GM19395 (cell line): ENCODE measurements around the gene XPNPEP2.

Experiments used
- ATAC-seq: cut with Tn5 transposase; IDR thresholded peaks from one replicate; pipeline ENCODE4 v1.9.1; 2021; ENCODE audit warnings: mild to moderate bottlenecking, moderate library complexity; ENCODE audit not compliant: unreplicated experiment

The XPNPEP2 gene

DNA sequence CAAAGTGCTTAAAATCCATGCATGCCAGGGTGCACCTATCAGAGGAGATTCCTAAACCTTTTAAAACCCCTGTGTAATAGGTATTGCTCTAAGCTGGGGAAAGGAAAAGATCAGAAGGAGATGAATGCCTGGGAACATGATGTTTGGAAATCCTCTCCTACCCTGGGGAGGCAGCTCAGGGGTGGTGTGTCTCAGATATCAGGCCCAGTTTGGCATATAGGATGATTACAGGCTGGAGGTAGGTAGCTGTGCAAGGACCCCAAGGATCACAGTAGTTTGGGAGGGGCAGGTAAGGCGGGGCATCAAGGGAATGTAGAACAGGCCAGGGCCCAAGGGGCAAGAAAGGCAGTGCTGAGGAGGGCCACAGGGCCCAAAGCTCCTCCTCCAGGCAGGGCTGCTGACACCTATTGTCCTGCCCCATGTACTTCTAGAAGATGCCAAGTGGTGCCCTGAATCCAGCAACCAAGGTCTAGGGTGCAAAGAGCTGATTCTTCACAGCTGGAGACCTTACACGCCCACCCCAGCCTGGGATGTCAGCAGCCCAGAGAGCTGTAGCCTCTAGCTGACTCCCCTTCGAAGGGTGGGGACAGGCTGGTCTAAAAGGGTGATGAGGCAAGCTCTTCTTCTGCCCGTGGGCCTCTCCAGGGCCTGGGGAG is 58.6 kb downstream of the XPNPEP2 start:
- ATAC-seq: no peak

DNA sequence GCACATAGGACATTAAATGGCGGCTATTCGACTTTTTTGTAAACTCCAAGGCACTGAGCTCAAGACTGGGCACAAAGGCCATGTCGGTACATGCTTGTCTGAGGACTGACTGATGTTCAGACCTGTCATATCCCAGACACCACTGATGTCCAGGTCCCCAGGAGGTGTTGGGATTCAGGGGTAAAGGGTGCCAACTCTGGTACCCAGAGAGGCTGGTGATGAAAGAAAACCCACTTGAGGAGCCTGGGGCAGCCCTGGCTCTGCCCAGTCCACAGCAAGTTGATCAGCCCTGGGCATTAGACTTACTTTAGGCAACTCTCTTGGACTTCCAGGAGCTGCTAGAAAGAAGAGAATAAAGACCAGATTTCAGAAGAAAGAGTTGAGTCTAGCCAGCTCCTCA is 59.7 kb downstream of the XPNPEP2 start:
- no peak for ATAC-seq

DNA sequence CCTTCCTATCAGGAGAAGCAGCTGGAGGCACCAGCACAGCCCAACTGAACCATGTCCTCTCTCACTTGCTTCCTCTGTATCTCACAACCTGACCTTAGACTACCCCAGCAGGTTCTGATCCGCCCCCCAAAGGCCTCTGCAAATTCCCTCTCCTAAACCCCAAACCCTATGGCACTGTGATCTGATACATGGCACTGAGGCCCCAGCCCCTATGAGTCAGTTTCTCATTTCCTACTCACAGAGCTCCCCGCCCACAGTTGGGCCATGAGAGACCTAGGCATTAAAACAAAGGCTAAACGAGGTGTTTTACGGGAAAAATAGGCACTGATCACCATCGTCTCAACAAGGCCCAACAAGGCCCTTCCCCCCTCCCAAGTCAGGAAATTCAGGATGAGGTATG is 60.1 kb downstream of the XPNPEP2 start:
- no peak for ATAC-seq

DNA sequence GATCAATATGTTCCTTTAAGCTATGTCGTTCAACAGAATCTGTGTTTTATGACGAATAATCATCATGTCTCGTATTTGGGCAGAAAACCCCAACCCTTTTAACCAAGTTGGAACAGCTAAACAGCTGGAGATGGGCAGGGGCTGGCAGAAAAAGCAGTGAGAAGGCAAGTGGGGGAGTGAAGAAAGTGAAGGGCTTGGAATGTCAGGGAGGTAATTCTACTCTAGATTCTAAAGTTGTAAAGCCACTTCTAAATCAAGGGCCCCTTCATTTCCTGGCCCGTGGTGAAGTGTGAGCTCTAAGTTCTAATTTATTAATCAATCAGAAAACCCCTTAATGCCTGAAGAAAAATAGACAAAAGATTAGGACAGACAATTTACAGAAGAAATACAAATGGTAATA is 61.4 kb downstream of the XPNPEP2 start:
- ATAC-seq: no peak

DNA sequence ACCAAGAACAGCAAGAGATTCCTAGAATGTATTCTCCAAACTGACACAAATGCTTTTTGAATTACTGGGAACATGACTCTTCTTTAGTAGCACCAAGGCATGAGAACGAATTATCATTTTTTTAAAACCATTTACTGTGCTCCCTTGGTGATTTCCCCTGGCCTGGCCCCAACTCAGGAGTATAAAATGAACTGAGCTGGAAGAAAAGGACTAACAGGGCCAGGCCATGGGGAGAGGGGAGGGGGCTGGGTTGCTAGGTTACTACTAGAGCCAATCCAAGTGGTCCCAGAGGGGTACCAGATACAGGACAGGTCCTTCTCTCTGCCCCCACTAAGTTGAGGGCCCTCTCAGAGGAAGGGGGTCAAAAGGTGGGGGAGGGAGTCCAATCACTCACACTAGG is 64.1 kb downstream of the XPNPEP2 start:
- no peak for ATAC-seq

- ATAC-seq: no peak
Measured at GRCh38 chrX:129804806-129805205, 66.0 kb downstream of the XPNPEP2 start.

DNA sequence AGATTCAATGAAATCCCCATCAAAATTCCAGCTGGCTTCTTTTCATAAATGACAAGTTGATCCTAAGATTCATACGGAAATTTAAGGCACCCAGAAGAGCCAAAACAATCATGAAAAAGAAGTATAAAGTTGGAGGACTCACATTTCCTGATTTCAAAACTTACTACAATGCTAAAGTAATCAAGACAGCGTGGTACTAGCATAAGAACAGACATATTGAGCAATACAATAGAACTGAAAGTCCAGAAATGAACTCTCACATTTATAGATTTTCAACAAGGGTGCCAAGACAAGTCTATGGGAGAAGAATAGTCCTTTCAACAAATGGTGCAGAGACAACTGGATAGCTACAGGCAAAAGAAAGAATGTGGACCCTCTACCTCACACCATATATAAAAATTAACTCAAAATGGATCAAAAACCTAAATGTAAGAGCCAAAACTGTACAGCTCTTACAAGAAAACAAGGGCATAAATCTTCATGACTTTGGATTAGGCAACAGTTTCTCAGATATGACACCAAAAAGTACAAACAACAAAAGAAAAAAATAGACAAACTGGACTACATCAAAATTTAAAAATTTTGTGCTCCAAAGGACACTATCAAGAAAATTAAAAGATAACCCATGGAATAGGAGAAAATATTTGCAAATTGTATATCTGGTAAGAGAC is 69.5 kb downstream of the XPNPEP2 start:
- no peak for ATAC-seq

GRCh38 chrX:129808829-129809796 is 70.3 kb downstream of the XPNPEP2 start:
- no peak for ATAC-seq

DNA sequence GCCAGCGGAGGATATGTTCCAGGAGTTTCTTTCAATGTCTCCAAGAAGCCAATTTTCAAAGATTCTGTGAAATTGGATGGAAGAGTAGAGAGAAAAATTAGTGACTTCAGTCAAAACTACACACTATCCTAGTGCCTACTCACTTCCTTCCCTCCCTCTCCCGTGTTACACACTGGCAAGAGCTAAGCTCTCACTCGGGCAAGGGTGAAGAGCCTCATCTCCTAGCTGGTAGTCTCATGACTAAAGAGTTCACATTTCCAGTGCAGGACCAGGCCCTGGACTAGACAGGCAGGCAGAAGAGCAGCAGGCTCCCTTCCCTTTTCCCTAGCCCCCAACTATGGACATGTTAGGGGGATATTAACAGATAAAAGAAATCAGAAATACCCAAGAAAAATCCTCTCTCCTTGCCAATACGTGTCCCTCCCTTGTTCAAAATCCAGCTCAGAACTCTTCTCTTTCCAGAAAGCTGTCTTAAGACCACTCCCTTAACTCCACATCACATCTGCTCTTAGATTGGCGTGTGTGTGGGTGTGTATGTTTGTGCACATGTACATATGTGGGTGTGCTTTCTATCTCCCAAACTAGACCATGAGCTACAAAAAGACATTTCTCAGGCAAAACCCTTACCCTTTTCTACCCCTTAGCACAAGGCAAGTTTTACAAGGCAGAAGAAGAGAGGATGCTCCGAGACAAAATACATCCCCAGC is 75.0 kb downstream of the XPNPEP2 start:
- ATAC-seq: no peak

GRCh38 chrX:129818123-129818522 is 79.3 kb downstream of the XPNPEP2 start:
- no peak for ATAC-seq
